ENCODE data around the gene PDE4B.

The PDE4B gene

GRCh38 chr1:65890201-65890843 is 97.6 kb downstream of the PDE4B start:
- no peak for DNase-seq

- no peak for DNase-seq
Measured at GRCh38 chr1:65894738-65895605, 102.3 kb downstream of the PDE4B start.

DNA sequence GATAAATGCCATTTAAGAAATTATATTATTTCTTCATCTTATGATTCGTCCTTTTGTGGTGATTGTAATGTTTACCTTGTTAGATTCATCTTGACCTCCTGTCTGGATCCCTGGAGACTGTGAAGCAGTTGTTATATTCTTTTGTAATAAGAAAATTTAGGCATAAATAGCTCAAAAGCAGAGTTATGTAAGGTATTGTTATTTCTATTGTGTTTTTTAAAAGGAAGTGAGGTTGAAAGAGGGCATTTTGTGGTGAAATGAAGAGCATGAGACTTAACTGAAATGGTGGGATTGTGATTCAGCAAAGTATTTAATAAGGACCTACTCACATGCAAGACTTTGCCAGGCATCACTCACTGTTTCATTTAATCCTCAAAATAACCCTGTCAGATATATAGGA is 104.0 kb downstream of the PDE4B start:
- DNase-seq: no peak

DNA sequence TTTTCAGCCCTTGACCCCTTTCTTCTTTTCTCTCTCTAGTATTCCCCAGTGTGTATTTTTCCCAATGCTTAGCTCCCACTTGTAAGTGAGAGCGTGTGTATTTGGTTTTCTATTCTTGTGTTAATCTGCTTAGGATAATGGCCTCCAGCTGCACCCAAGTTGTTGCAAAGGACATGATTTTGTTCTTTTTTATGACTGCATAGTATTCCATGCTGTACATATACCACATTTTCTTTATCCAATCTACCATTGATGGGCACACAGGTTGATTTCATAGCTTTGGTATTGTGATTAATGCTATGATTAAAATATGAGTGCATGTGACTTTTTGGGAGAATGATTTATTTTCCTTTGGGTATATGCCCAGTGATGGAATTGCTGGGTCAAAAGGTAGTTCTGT is 104.8 kb downstream of the PDE4B start:
- no peak for DNase-seq

DNA sequence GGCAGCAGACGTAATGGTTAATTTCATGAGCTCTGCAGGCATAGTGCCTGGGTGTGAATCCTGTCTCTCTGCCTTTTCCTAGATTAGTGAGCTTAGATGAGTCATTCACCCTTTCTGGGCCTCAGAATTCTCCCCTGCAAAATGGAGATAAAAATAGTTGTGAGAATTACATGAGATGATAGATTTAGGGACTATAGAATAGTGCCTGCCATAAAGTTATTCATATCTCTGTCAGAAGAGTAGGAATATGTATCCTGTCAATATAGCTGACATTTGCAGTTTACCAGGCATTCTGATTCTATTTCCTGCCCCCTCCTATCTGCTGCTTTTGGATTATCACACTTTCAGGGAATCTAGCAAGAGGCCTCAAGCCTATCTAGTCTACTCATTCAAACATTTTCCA is 112.0 kb downstream of the PDE4B start:
- no peak for DNase-seq

DNA sequence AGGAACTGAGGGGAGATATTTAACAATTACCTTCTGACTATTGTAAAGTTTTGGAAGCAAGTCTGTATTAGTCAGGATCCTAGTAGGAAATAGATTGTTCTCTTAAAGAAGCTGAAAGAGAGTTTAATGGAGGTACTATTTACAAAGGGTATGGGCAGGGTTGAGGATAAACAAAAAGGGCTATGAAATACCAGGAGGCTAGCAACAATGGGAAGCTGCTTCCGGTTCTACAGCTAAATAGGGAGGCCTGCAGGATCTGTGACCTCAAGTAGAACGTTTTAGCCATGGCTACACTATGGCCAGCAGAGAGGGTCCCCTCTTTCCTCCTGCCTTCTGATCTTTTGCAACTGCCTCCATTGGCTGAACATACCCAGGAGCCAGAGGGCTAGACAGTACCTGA is 117.7 kb downstream of the PDE4B start:
- DNase-seq: no peak

GRCh38 chr1:65911679-65912078 is 119.0 kb downstream of the PDE4B start:
- no peak for DNase-seq

DNA sequence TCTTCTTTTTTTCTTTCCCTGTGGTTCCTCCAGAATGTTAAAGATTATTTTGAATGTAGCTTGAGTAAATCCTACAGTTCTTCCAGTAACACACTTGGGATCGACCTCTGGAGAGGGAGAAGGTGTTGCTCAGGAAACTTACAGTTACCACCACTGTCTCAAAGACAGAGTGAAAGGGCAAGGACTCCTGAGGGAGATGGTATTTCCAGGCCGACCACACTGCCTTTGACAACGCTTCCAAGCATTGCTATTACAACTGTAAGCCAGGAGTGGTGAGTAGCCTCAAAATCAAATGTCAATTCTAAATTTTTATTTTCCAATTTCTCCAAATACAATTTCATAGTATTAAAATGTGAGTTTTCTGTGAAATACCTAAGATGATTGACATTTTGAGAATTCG is 125.9 kb downstream of the PDE4B start:
- DNase-seq: no peak

- DNase-seq: no peak
Measured at GRCh38 chr1:65921446-65921845, 128.8 kb downstream of the PDE4B start.

- no peak for DNase-seq
Measured at GRCh38 chr1:65924471-65924870, 131.8 kb downstream of the PDE4B start.

DNA sequence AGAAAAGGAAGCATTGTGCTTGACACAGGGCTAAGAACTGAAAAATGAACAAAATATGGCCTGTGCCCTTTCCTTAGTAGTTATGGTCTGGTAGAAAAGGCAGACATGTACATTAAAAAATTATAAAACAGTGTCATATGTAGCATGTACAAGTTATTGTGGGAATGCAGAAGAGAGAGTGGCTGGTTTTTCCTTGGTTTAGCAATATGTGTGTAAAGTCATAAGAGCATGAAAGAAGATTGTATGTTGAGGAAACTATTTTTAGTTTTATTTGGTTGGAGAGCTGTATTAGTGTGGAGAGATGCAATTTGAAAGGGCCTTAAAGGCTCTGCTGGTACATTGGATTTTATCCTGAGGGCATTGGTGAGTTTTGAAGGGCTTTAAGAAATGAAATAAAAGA is 145.8 kb downstream of the PDE4B start:
- no peak for DNase-seq

- DNase-seq: no peak
Measured at GRCh38 chr1:65939191-65939590, 146.5 kb downstream of the PDE4B start.

- no peak for DNase-seq
Measured at GRCh38 chr1:65939636-65940035, 146.9 kb downstream of the PDE4B start.

DNA sequence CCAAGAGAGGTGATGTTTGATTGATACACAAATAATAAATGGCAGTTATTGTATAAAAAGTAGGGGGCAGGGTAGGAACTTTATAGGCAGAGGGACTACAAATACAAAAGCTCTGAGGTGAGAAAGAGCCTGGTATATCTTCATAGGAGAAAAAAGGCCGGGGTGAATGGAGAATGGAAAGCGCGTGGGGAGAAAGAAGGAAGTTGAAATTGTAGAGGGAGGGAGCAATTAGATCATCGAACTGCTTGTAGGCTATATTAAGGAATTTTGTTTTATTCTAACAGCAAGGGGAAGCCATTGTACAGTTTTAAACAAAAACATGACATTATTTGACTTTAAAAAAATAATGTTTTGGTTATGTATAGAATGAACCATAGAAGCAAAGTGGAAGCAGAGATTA is 147.4 kb downstream of the PDE4B start:
- no peak for DNase-seq

GRCh38 chr1:65942476-65942875 is 149.8 kb downstream of the PDE4B start:
- DNase-seq: no peak

GRCh38 chr1:65946376-65946775 is 153.7 kb downstream of the PDE4B start:
- no peak for DNase-seq

DNA sequence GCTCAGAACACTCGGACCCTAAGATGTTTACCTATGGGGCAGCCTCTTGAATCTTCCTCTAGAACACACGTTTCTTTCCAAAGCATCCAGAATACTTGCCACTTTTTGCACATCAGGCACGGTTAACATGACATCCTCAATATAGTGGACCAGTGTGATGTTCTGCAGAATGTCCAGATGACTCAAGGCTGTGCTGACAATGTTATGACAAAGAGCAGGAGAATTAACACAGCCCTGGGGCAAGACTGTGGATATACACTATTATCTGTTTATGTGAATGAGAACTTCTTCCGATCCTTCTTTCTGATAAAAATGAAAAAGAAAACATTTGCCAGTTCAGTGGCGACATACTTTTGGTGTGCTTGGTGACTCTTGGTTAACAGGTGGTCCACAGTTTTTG is 154.3 kb downstream of the PDE4B start:
- no peak for DNase-seq

GRCh38 chr1:65948609-65949229 is 156.0 kb downstream of the PDE4B start:
- DNase-seq: no peak

DNA sequence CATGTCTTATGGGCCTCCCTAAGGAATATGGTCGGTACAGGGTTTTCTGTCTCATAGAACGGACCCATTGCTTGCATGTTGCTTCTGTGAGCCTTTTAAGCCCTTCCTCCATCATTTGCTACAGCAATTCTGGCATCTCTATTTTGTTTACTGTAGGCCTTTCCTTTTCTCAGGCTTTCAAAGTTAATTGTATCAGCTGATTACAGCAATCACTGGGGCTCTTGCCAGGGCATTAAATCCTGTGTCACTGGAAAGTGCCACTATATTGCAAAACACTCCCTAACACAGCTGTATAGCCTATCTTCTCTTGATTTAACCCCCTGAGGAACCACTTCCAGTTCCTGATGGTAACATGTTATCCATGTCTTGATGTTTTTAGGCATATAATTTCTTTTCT is 156.5 kb downstream of the PDE4B start:
- no peak for DNase-seq

- DNase-seq: no peak
Measured at GRCh38 chr1:65949933-65950332, 157.2 kb downstream of the PDE4B start.

- DNase-seq: no peak
Measured at GRCh38 chr1:65952696-65953095, 160.0 kb downstream of the PDE4B start.

GRCh38 chr1:65953170-65953569 is 160.5 kb downstream of the PDE4B start:
- DNase-seq: no peak

- DNase-seq: no peak
Measured at GRCh38 chr1:65955071-65955470, 162.4 kb downstream of the PDE4B start.

DNA sequence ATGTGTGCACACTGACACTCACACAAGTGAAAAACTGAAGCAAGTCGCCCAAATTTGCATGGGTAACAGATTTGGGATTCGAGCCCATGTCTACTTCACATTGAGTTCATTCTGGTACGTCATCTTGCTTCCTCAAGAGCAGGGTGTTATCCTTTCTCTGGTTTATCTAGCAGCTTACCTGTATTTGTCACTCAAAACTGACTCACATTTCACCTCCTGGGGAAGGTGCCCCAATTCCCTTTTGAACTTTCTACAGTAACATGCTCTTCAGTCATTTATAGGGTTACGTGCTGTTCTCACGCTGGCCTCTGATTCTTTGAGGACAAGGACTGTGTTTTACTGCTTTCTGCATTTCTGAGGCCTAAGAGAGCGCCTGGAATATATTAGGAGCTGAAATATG is 162.8 kb downstream of the PDE4B start:
- DNase-seq: no peak

Measured in T-helper 9 cell (primary cell).